ENCODE measurements around the gene TET2.

DNA sequence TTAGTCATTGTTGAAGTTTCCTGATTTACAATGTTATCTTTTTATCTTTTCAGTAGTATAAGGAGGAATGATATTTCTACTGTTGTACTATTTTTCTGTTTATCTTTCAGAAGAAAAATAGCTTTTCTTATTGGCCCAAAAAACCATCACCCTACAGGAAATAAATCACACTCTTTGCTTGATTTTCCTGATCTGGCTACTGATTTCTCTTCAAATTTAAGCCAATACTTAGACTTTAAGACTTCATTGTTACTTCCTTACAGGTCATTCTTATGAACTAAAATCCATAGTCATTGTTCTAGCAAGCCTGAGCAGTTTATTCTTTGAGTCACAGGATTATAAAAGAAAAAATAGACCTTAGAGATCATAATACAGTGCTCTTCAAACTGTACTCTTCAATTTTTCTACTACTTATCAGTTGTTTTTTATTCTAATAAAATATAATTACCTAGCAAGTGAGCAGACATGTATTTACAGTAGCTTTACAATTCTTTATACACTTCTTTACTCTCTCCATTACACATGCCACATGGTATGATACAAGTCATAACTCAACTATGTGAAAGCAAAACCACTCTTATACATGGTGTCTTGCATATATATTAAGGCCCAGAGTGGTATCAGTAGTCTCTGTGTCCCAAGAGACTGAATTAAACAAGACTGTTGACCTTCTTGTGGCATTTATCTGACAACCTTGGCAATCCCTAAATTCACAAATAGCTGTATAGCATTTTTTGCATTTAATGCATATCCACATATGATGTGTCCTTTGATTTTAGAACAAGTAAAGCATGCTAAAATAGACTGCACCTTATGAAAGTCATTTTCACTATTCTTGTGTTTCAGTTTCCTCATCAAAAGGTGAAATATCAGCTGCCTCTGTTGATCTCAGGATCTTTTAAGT, 47.9 kb downstream of the TET2 start:
- no peak for TF ChIP-seq EP300 (IDR thresholded peaks at IDR 0.05)
- TF ChIP-seq, protein P1, sequence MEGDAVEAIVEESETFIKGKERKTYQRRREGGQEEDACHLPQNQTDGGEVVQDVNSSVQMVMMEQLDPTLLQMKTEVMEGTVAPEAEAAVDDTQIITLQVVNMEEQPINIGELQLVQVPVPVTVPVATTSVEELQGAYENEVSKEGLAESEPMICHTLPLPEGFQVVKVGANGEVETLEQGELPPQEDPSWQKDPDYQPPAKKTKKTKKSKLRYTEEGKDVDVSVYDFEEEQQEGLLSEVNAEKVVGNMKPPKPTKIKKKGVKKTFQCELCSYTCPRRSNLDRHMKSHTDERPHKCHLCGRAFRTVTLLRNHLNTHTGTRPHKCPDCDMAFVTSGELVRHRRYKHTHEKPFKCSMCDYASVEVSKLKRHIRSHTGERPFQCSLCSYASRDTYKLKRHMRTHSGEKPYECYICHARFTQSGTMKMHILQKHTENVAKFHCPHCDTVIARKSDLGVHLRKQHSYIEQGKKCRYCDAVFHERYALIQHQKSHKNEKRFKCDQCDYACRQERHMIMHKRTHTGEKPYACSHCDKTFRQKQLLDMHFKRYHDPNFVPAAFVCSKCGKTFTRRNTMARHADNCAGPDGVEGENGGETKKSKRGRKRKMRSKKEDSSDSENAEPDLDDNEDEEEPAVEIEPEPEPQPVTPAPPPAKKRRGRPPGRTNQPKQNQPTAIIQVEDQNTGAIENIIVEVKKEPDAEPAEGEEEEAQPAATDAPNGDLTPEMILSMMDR (IDR thresholded peaks at IDR 0.05), result no peak
